Measurements from ENCODE around the gene PTCH2. TPM values are rescaled to one million over a fixed set of nuclear protein-coding genes. Genes with fewer than 3 reads are reported as not detected.

Gene PTCH2
- total and polyA plus RNA-seq, 2 of the 13 experiments (the other 11 are each of a cell fraction or from before 2014, with no cell fraction given) = 0.60 to 1.5 TPM

GRCh38 chr1:44806025-44806703 is 36.9 kb downstream of the PTCH2 start (continued):
- TF ChIP-seq EZH2 (conservative IDR thresholded peaks at IDR 0.05; ENCODE audit: low read depth, low read length) = no peak
- TF ChIP-seq ZNF703 (CRISPR knock-in tag; IDR thresholded peaks at IDR 0.05; ENCODE audit: borderline replicate concordance) = no peak
- TF ChIP-seq NFE2 (CRISPR knock-in tag; IDR thresholded peaks at IDR 0.05) = no peak
- no peak for TF ChIP-seq ZNF800 (CRISPR knock-in tag; IDR thresholded peaks at IDR 0.05)
- no peak for TF ChIP-seq SIX4 (CRISPR knock-in tag; IDR thresholded peaks at IDR 0.05)
- TF ChIP-seq ZNF138 (CRISPR knock-in tag; IDR thresholded peaks at IDR 0.05; ENCODE audit: low read depth) = no peak
- no peak for TF ChIP-seq SNAI1 (CRISPR knock-in tag; IDR thresholded peaks at IDR 0.05; ENCODE audit: borderline replicate concordance)
- no peak for TF ChIP-seq ZIK1 (CRISPR knock-in tag; IDR thresholded peaks at IDR 0.05; ENCODE audit: borderline replicate concordance, low read depth)
- no peak for TF ChIP-seq ZNF709 (CRISPR knock-in tag; IDR thresholded peaks at IDR 0.05)
- no peak for TF ChIP-seq ZGPAT (CRISPR knock-in tag; IDR thresholded peaks at IDR 0.05)
- 0 out of 2 replicates have a peak, but pooled peaks have one; percentile 37 for TF ChIP-seq ZHX1 (CRISPR knock-in tag; IDR thresholded peaks at IDR 0.05; ENCODE audit: low read depth)
- peak; percentile 70 for TF ChIP-seq RBFOX2 (IDR thresholded peaks at IDR 0.05; ENCODE audit: low read depth, low read length)
- no peak for TF ChIP-seq TGIF2 (CRISPR knock-in tag; IDR thresholded peaks at IDR 0.05)
- TF ChIP-seq ZNF687 (CRISPR knock-in tag; IDR thresholded peaks at IDR 0.05) = no peak
- TF ChIP-seq ZNF616 (CRISPR knock-in tag; IDR thresholded peaks at IDR 0.05; ENCODE audit: low read depth) = no peak
- TF ChIP-seq ZNF30 (CRISPR knock-in tag; IDR thresholded peaks at IDR 0.05) = no peak
- no peak for TF ChIP-seq ZNF530 (CRISPR knock-in tag; IDR thresholded peaks at IDR 0.05; ENCODE audit: low read depth)
- no peak for TF ChIP-seq ZNF331 (CRISPR knock-in tag; IDR thresholded peaks at IDR 0.05)

All from HepG2 (cell line).